Measurements from ENCODE around the gene DUXB. TPM values are rescaled to one million over a fixed set of nuclear protein-coding genes. Genes with fewer than 3 reads are reported as not detected.
A peak's percentile ranks its signal among the peaks of the same experiment; 100 is the strongest.

DUXB gene
- not detected for polyA plus RNA-seq
- long read RNA-seq, donor 1: 0 reads
- long read RNA-seq, donor 2: 0 reads
- long read RNA-seq, donor 3: 0 reads
- long read RNA-seq, donor 4: 0 reads
- long read RNA-seq, donor 5: 0 reads
- long read RNA-seq, donor 6: 0 reads
- long read RNA-seq, donor 7: 0 reads
- long read RNA-seq, donor 8: 0 reads
- long read RNA-seq, donor 9: 0 reads
- long read RNA-seq, donor 10: 0 reads
- long read RNA-seq, donor 11: 0 reads

- DNase-seq: no peak
- Histone ChIP-seq H3K4me3 (ENCODE audit: low read length) (no peak within 1 kb of the TSS), H3K27me3 (ENCODE audit: control insufficient read depth, insufficient read depth, low read length) (no peaks in the 10 kb centered on the region), H3K9me3 (ENCODE audit: control insufficient read depth, low read depth, low read length) (no peaks in the 10 kb centered on the region), H3K27ac (ENCODE audit: low read length) (no peak within 1 kb of the TSS), H3K36me3 (ENCODE audit: control insufficient read depth, insufficient read depth, low read length) (no peaks in the 10 kb centered on the region), H3K4me1 (ENCODE audit: control insufficient read depth, insufficient read depth, low read length) (no peaks in the 10 kb centered on the region)
- 88% methylated on average over 2 of the region's 5 CpGs for WGBS (ENCODE audit: insufficient coverage, low lambda C conversion rate)
Measured at GRCh38 chr16:75701361-75701760, at the start of gene DUXB. Gene DUXB (minus strand): TSS chr16:75701461. CDS start chr16:75701418, 43 bp downstream.

GRCh38 chr16:75750528-75750927 is 49.3 kb upstream of the DUXB start:
- Histone ChIP-seq H3K36me3 (ENCODE audit: control insufficient read depth, insufficient read depth, low read length) (no peaks in the 10 kb centered on the region), H3K4me3 (ENCODE audit: low read length) (no peak overlapping the region), H3K27ac (ENCODE audit: low read length) (peak overlapping the region; percentile 30), H3K27me3 (ENCODE audit: control insufficient read depth, insufficient read depth, low read length) (no peaks in the 10 kb centered on the region), H3K4me1 (ENCODE audit: control insufficient read depth, insufficient read depth, low read length) (peaks cover 25% of the 10 kb centered on the region), H3K9me3 (ENCODE audit: control insufficient read depth, low read depth, low read length) (peaks cover 4% of the 10 kb centered on the region)
- peak; percentile 67 to 85 for DNase-seq
- 20% methylated on average over 1 of the region's 3 CpGs for WGBS (ENCODE audit: insufficient coverage, low lambda C conversion rate)

GRCh38 chr16:75746359-75746758 is 45.1 kb upstream of the DUXB start:
- Histone ChIP-seq H3K4me1 (ENCODE audit: control insufficient read depth, insufficient read depth, low read length) (peaks cover 11% of the 10 kb centered on the region), H3K4me3 (ENCODE audit: low read length) (no peak overlapping the region), H3K27ac (ENCODE audit: low read length) (no peak overlapping the region), H3K27me3 (ENCODE audit: control insufficient read depth, insufficient read depth, low read length) (no peaks in the 10 kb centered on the region), H3K9me3 (ENCODE audit: control insufficient read depth, low read depth, low read length) (peaks cover 10% of the 10 kb centered on the region), H3K36me3 (ENCODE audit: control insufficient read depth, insufficient read depth, low read length) (no peaks in the 10 kb centered on the region)
- DNase-seq: no peak
- no CpG with 5 or more reads among the region's 3 CpGs for WGBS (ENCODE audit: insufficient coverage, low lambda C conversion rate)

- H3K4me1 ChIP-seq (ENCODE audit: control insufficient read depth, insufficient read depth, low read length): peaks cover 9% of the 10 kb centered on the region
- no peak overlapping the region for H3K27ac ChIP-seq (ENCODE audit: low read length)
- no peaks in the 10 kb centered on the region for H3K27me3 ChIP-seq (ENCODE audit: control insufficient read depth, insufficient read depth, low read length)
- no CpG with 5 or more reads among the region's 1 CpG for WGBS (ENCODE audit: insufficient coverage, low lambda C conversion rate)
- peaks cover 13% of the 10 kb centered on the region for H3K9me3 ChIP-seq (ENCODE audit: control insufficient read depth, low read depth, low read length)
- H3K36me3 ChIP-seq (ENCODE audit: control insufficient read depth, insufficient read depth, low read length): no peaks in the 10 kb centered on the region
- DNase-seq: no peak
- no peak overlapping the region for H3K4me3 ChIP-seq (ENCODE audit: low read length)
Measured at GRCh38 chr16:75745823-75746222, 44.6 kb upstream of the DUXB start.

GRCh38 chr16:75745242-75745641 is 44.0 kb upstream of the DUXB start:
- no peaks in the 10 kb centered on the region for H3K36me3 ChIP-seq (ENCODE audit: control insufficient read depth, insufficient read depth, low read length)
- H3K4me1 ChIP-seq (ENCODE audit: control insufficient read depth, insufficient read depth, low read length): peaks cover 6% of the 10 kb centered on the region
- H3K27ac ChIP-seq (ENCODE audit: low read length): no peak overlapping the region
- H3K9me3 ChIP-seq (ENCODE audit: control insufficient read depth, low read depth, low read length): peaks cover 16% of the 10 kb centered on the region
- H3K4me3 ChIP-seq (ENCODE audit: low read length): no peak overlapping the region
- WGBS (ENCODE audit: insufficient coverage, low lambda C conversion rate): no CpG with 5 or more reads among the region's 1 CpG
- DNase-seq: no peak
- no peaks in the 10 kb centered on the region for H3K27me3 ChIP-seq (ENCODE audit: control insufficient read depth, insufficient read depth, low read length)

- Histone ChIP-seq H3K27ac (ENCODE audit: low read length) (no peak overlapping the region), H3K36me3 (ENCODE audit: control insufficient read depth, insufficient read depth, low read length) (no peaks in the 10 kb centered on the region), H3K4me3 (ENCODE audit: low read length) (no peak overlapping the region), H3K4me1 (ENCODE audit: control insufficient read depth, insufficient read depth, low read length) (no peaks in the 10 kb centered on the region), H3K9me3 (ENCODE audit: control insufficient read depth, low read depth, low read length) (peaks cover 13% of the 10 kb centered on the region), H3K27me3 (ENCODE audit: control insufficient read depth, insufficient read depth, low read length) (no peaks in the 10 kb centered on the region)
- DNase-seq: no peak
- 0% methylated on average over 1 of the region's 1 CpG for WGBS (ENCODE audit: insufficient coverage, low lambda C conversion rate)
Measured at GRCh38 chr16:75742424-75743047, 41.3 kb upstream of the DUXB start.

GRCh38 chr16:75733305-75734211 is 32.3 kb upstream of the DUXB start:
- Histone ChIP-seq H3K9me3 (ENCODE audit: control insufficient read depth, low read depth, low read length) (no peaks in the 10 kb centered on the region), H3K36me3 (ENCODE audit: control insufficient read depth, insufficient read depth, low read length) (no peaks in the 10 kb centered on the region), H3K27me3 (ENCODE audit: control insufficient read depth, insufficient read depth, low read length) (no peaks in the 10 kb centered on the region), H3K4me1 (ENCODE audit: control insufficient read depth, insufficient read depth, low read length) (peaks cover 11% of the 10 kb centered on the region), H3K4me3 (ENCODE audit: low read length) (no peak overlapping the region), H3K27ac (ENCODE audit: low read length) (no peak overlapping the region)
- WGBS (ENCODE audit: insufficient coverage, low lambda C conversion rate): 30% methylated on average over 2 of the region's 6 CpGs
- DNase-seq: peak in 1 of 2 donors; percentile 38

- Histone ChIP-seq H3K9me3 (ENCODE audit: control insufficient read depth, low read depth, low read length) (no peaks in the 10 kb centered on the region), H3K27me3 (ENCODE audit: control insufficient read depth, insufficient read depth, low read length) (no peaks in the 10 kb centered on the region), H3K27ac (ENCODE audit: low read length) (no peak overlapping the region), H3K4me1 (ENCODE audit: control insufficient read depth, insufficient read depth, low read length) (peaks cover 12% of the 10 kb centered on the region), H3K4me3 (ENCODE audit: low read length) (no peak overlapping the region), H3K36me3 (ENCODE audit: control insufficient read depth, insufficient read depth, low read length) (no peaks in the 10 kb centered on the region)
- DNase-seq: no peak
- WGBS (ENCODE audit: insufficient coverage, low lambda C conversion rate): no CpG with 5 or more reads among the region's 2 CpGs
Measured at GRCh38 chr16:75732871-75733270, 31.6 kb upstream of the DUXB start.

- no peaks in the 10 kb centered on the region for H3K36me3 ChIP-seq (ENCODE audit: control insufficient read depth, insufficient read depth, low read length)
- peaks cover 7% of the 10 kb centered on the region for H3K4me1 ChIP-seq (ENCODE audit: control insufficient read depth, insufficient read depth, low read length)
- H3K9me3 ChIP-seq (ENCODE audit: control insufficient read depth, low read depth, low read length): no peaks in the 10 kb centered on the region
- no peaks in the 10 kb centered on the region for H3K27me3 ChIP-seq (ENCODE audit: control insufficient read depth, insufficient read depth, low read length)
- H3K4me3 ChIP-seq (ENCODE audit: low read length): no peak overlapping the region
- H3K27ac ChIP-seq (ENCODE audit: low read length): no peak overlapping the region
- WGBS (ENCODE audit: insufficient coverage, low lambda C conversion rate): no CpG with 5 or more reads among the region's 3 CpGs
- peak; percentile 83 to 95 for DNase-seq
Measured at GRCh38 chr16:75727221-75727620, 26.0 kb upstream of the DUXB start.

GRCh38 chr16:75726390-75726789 is 25.1 kb upstream of the DUXB start, which contains the start of gene CPHXL:
Gene CPHXL (minus strand): TSS chr16:75726490. CDS start chr16:75726442, 48 bp downstream.
- no peak within 1 kb of the TSS for H3K4me3 ChIP-seq (ENCODE audit: low read length)
- peaks cover 7% of the 10 kb centered on the region for H3K4me1 ChIP-seq (ENCODE audit: control insufficient read depth, insufficient read depth, low read length)
- WGBS (ENCODE audit: insufficient coverage, low lambda C conversion rate): 89% methylated on average over 2 of the region's 5 CpGs
- no peaks in the 10 kb centered on the region for H3K27me3 ChIP-seq (ENCODE audit: control insufficient read depth, insufficient read depth, low read length)
- H3K9me3 ChIP-seq (ENCODE audit: control insufficient read depth, low read depth, low read length): no peaks in the 10 kb centered on the region
- no peak for DNase-seq
- no peak within 1 kb of the TSS for H3K27ac ChIP-seq (ENCODE audit: low read length)
- no peaks in the 10 kb centered on the region for H3K36me3 ChIP-seq (ENCODE audit: control insufficient read depth, insufficient read depth, low read length)

Measured in large intestine (tissue), 12 donors.